Glutamatergic neuron (in vitro differentiated cells): ENCODE results near the gene TMEM252. TPM values are rescaled to one million over a fixed set of nuclear protein-coding genes. Genes with fewer than 3 reads are reported as not detected.

Experiments
- total RNA-seq: library from RNA; stranded (reverse); fragmentation: NEBNext Ultra II Directional; extraction: Animal tissue kit (Norgen Biotek cat#: 25700); gene quantifications from one replicate; pipeline ENCODE4 v1.2.1, GENCODE V29; 2021; ENCODE audit not compliant: unreplicated experiment

TMEM252 gene
- total RNA-seq, 1 donor from 2014 or later = not detected

Other genes starting within 250 kb of the TMEM252 start
- 0.27 TPM for gene FOXD4L3, start 238.0 kb downstream of the TMEM252 start, total RNA-seq
- not detected for gene PGM5, start 184.3 kb downstream of the TMEM252 start, total RNA-seq
- gene PIP5K1B, start 164.4 kb upstream of the TMEM252 start, total RNA-seq = 0.27 TPM